ENCODE measurements around the gene MED16.
"Not testable (repeated sequence)": the region's sequence is repeated elsewhere in the genome, so short reads cannot be mapped to it uniquely, and the experiment has no call there.

MED16 gene

GRCh38 chr19:889662-890295, 3.2 kb downstream of the MED16 start:
- DNase-seq (ENCODE audit: low read depth in 2 of 2), result no peak

- DNase-seq (ENCODE audit: low read depth in 2 of 2), result no peak
Observed at GRCh38 chr19:888581-889385, 4.2 kb downstream of the MED16 start.

- DNase-seq (ENCODE audit: low read depth in 2 of 2), result no peak
Observed at GRCh38 chr19:887599-887998, 5.4 kb downstream of the MED16 start.

DNA sequence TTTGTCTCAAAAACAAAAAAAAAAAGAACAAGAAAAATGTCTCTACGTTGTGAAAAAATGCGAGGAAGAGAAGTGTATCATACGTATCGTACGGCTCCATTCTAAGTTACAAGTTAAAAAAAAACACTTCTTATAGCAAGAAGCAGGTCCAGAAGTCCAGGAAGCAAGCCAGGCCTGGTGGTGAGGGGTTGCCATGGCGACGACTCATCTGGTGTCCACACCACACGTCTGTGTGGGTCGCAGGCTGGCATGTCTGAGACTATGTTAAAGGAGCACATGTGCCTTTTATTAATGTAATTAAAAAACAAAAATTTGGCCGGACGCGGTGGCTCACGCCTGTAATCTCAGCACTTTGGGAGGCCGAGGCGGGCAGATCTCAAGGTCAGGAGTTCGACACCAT, 5.9 kb downstream of the MED16 start:
- DNase-seq (ENCODE audit: low read depth in 2 of 2), result no peak

DNA sequence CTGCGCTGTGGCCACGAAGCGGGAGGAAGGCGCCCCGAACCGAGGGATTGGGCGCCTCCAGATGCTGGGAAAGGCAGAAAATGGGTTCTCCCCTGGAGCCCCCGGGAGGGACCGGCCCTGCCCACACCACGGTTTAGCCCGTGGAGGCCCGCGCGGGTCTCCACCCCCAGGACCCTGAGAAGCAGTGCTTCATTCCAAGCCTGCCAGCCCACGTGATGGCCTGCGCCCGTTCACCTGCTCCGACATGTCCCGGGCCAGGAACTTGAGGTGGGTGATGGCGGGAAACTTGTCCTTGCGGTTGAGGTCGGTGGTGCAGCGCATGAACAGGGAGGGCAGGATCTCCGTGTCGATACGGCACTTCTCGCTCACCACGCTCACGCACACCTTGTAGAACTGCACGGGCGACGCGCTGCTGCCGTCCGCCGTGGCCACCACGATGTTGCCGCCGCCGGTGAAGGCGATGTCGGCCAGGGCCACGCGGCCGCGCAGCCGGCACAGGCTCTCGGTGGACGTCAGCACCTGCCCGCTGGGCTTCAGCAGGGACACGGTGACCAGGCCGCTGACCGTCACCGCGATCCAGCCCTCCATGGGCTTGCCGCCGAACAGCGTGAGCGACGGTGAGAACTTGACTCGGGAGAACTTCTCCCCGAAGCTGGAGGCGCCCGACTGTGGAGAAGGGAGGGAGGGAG, 7.3 kb downstream of the MED16 start:
- DNase-seq (ENCODE audit: low read depth in 2 of 2), result no peak

DNA sequence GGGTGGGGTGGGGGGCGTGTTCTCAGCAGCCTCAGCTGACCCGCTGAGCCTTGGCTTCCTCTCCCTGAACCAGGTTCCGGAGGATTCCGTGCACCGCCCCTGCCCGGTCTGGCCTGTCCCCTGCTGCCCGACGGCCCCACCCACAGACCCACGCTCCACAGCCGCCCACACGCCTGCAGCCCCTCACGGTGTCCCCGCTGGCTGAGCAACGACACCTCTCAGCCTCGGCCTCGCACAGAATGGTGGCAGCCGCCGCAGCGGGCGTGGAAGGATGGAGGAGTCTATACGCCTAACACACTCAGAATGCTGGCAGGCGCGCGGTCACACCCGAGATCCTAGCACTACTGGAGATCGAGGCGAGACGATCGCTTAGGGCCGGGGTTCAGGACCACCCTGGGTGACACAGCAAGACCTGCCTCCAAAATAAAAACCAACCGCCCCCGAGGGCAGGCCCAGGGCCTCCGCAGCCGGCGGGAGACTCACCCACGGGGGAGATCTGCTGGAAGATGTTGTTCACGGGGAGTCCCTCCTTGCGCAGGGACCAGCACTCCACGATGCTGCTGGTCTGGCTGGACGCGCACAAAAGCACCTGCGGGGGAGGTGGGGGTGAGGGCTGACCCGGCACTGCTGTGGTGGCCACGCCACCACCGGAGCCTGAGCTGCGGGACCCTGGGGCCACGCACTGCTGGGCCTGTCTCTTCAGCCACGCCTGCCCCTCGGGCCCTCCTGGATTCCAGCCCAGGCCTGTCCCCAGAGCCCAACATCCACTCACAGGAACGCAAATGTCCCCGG, 8.4 kb downstream of the MED16 start:
- DNase-seq (ENCODE audit: low read depth in 2 of 2), result no peak

DNA sequence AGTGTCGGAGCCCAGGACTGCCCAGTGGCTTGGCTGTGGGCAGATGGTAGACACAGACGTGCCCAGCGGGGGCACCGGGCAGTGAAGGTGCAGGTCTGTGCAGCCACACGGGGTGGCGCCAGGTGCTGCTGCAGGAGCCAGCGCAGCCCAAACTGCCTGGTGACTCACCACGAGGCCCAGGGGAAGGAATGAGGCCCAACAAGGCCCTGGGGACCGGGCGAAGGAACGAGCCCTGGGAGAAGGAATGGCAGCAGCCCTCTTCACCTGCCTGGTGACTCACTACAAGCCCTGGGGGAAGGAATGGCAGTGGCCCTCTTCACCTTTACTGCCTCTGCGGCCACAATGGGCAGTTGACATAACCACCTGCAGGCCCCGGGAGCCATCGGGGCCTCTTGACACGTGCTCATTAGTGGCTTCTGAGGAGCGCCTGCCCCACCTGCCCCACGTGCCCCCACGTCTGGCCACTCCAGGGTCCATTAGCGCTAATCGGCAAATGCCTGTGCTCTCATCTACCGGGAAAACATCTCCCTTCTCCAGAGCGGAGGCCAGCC, 9.3 kb downstream of the MED16 start:
- no peak for DNase-seq (ENCODE audit: low read depth in 2 of 2)

- no peak for DNase-seq (ENCODE audit: low read depth in 2 of 2)
Observed at GRCh38 chr19:882871-883497, 10.0 kb downstream of the MED16 start.

GRCh38 chr19:881385-882071, 11.5 kb downstream of the MED16 start:
- DNase-seq (ENCODE audit: low read depth in 2 of 2), result no peak

DNA sequence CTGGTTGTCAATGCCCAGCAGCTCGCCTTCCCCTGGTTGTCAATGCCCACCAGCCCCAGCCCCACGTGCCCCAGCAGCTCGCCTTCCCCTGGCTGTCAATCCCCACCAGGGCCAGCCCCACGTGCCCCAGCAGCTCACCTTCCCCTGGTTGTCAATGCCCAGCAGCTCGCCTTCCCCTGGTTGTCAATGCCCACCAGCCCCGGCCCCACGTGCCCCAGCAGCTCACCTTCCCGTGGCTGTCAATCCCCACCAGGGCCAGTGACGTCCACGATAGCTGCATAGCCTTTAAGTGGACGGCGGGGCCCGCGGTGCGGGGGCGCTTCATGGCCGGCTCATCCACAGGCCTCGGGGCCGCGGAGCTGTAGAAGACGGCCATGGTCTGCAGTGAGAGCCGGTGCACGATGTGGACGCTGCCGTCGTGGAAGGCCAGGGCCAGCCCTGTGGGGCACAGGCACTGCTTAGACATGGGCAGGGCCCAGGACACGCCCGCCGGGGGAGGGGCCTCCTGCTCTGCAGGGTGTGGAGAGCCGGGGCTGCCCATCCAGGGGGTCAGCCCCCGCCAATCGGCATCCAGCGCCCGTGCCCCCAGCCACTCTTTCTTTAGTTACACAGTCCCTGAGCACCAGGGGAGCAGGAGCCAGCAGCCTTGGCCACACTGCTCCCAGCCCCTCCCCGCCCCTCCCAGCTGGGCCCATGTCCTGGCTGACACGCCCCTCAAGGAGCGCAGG, 13.1 kb downstream of the MED16 start:
- DNase-seq (ENCODE audit: low read depth in 2 of 2), result no peak

- not testable (repeated sequence) for DNase-seq (ENCODE audit: low read depth in 2 of 2)
Observed at GRCh38 chr19:878751-879561, 14.0 kb downstream of the MED16 start.

GRCh38 chr19:877992-878660, 14.9 kb downstream of the MED16 start:
- DNase-seq (ENCODE audit: low read depth in 2 of 2), result not testable (repeated sequence)

DNA sequence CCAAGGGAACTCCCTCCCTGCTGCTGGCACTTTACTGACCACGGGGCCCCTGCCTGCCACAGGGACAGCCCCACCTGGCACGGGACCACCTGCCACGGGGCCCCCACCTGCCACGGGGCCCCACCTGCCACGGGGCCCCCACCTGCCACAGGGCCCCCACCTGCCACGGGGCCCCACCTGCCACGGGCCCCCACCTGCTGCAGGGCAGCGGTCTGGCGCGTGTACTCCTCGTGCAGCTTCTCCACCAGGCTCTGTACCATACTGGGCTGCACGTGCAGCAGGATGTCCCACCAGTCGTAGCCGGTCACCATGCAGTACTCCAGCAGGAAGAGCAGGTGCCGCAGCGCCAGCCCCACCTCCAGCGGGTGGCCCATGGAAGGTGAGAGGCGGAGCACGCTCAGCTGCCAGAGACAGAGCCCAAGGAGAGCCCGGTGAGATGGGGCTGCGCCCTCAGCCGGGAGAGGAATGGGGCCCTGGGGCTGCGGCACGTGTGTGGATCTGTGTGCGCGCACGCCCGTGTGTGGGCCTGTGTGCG, 16.1 kb downstream of the MED16 start:
- no peak for DNase-seq (ENCODE audit: low read depth in 2 of 2)

DNA sequence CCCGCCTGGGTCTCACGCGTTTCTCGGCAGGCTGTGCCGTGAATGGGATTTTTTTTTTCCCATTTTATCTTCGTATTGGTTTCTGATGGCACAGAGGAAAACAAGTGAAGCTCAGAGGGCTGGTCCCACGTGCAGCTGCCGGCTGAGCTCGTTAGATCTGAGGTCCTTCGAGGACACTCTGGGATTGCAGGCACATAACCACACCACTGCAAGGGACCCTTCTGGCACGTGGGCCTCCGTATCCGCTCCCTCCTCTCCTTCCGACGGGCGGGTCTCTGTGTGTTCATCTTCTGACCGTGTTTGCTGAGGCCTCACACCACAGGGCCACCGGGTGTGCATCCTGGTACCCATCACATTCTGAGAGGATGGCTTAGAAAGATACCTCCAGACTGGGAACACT, 16.9 kb downstream of the MED16 start:
- no peak for DNase-seq (ENCODE audit: low read depth in 2 of 2)

GRCh38 chr19:875265-875879, 17.6 kb downstream of the MED16 start:
- DNase-seq (ENCODE audit: low read depth in 2 of 2), result no peak

- no peak for DNase-seq (ENCODE audit: low read depth in 2 of 2)
Observed at GRCh38 chr19:873561-874041, 19.4 kb downstream of the MED16 start.

GRCh38 chr19:873084-873483, 19.9 kb downstream of the MED16 start:
- DNase-seq (ENCODE audit: low read depth in 2 of 2), result peak in 1 of 2 donors; percentile 45

Measured in stimulated activated CD4-positive, alpha-beta T cell treated with anti-CD3 and anti-CD28 coated beads, Interleukin-1b, Interleukin-23, amount 100 ng/mL, for 4 hours (primary cell).